AML-193 (cell line): ENCODE measurements around the gene CD3G.

Experiments used
- DNase-seq, 2 experiments: peaks; one replicate each; lab custom pipeline; 2025; lab: John Stamatoyannopoulos, UW

The CD3G gene

GRCh38 chr11:118325283-118325682 lies 18.9 kb upstream of the CD3G start:
- DNase-seq = no peak

- DNase-seq = no peak
These were observed 15.4 kb upstream of the CD3G start for GRCh38 chr11:118328745-118329144.

- DNase-seq = no peak
These were observed 9.4 kb upstream of the CD3G start for GRCh38 chr11:118334745-118335144.

- no peak for DNase-seq
These were observed 5.5 kb upstream of the CD3G start for GRCh38 chr11:118338637-118339061.

GRCh38 chr11:118339281-118339961 lies 4.7 kb upstream of the CD3G start:
- no peak for DNase-seq

- DNase-seq = no peak
These were observed 3.7 kb upstream of the CD3G start for GRCh38 chr11:118340449-118340848.

- DNase-seq = no peak
These were observed 2.9 kb upstream of the CD3G start for GRCh38 chr11:118341261-118341660.

GRCh38 chr11:118341815-118342489 lies 2.2 kb upstream of the CD3G start:
- no peak for DNase-seq

GRCh38 chr11:118342503-118343161 lies 1.5 kb upstream of the CD3G start, which contains the start of gene CD3D:
Gene CD3D, minus strand, starts transcription at chr11:118342705. Its CDS starts 98 bp downstream, at chr11:118342607.
- DNase-seq = no peak

GRCh38 chr11:118343248-118343647 lies 896 bp upstream of the CD3G start:
- DNase-seq = no peak

- DNase-seq = no peak
These were observed 5.3 kb downstream of the CD3G start for GRCh38 chr11:118349475-118349874.

- DNase-seq = peak; percentile 32
These were observed 9.1 kb downstream of the CD3G start for GRCh38 chr11:118353084-118353710.

GRCh38 chr11:118358071-118358470 lies 13.9 kb downstream of the CD3G start:
- DNase-seq = no peak

GRCh38 chr11:118359295-118359958 lies 15.3 kb downstream of the CD3G start, which contains the start of gene UBE4A:
Gene UBE4A, plus strand, starts transcription at chr11:118359600. Its CDS starts 5,481 bp downstream, at chr11:118365081.
- DNase-seq = peak; percentile 84 to 88

- no peak for DNase-seq
These were observed 20.9 kb downstream of the CD3G start for GRCh38 chr11:118364956-118365615.

- no peak for DNase-seq
These were observed 22.1 kb downstream of the CD3G start for GRCh38 chr11:118366287-118366686.

- DNase-seq = no peak
These were observed 26.6 kb downstream of the CD3G start for GRCh38 chr11:118370774-118371173.

GRCh38 chr11:118373263-118373662 lies 29.1 kb downstream of the CD3G start:
- no peak for DNase-seq

- DNase-seq = no peak
These were observed 29.7 kb downstream of the CD3G start for GRCh38 chr11:118373871-118374270.

GRCh38 chr11:118374729-118375128 lies 30.6 kb downstream of the CD3G start:
- DNase-seq = no peak

GRCh38 chr11:118375978-118376377 lies 31.8 kb downstream of the CD3G start:
- no peak for DNase-seq
